GM23338 (cell line): ENCODE measurements around the gene ZNF121. TPM values are rescaled to one million over a fixed set of nuclear protein-coding genes. Genes with fewer than 3 reads are reported as not detected.

Experiments
- ATAC-seq: fragments of 200-7000 bp; cut with Tn5 transposase; 3 replicates; pipeline ENCODE4 v1.9.1; 2020
- DNase-seq: peaks from one replicate; pipeline ENCODE4 v3.0.0-alpha.2; 2015; ENCODE audit warnings: low spot score
- H2AFZ ChIP-seq: fragments of 200-600 bp; sonication (generic); 2 replicates; pipeline ENCODE4 v1.8.0; 2016; ENCODE audit warnings: antibody characterized with exemption, mild to moderate bottlenecking, moderate library complexity
- H3F3A ChIP-seq: fragments of 200-600 bp; sonication (generic); replicated peaks from 2 replicates; pipeline ENCODE4 v1.8.0; 2017; ENCODE audit warnings: antibody characterized with exemption, mixed run types, low read depth
- H3K27ac ChIP-seq: fragments of 200-600 bp; sonication (generic); 2 replicates; pipeline ENCODE4 v1.6.1; 2016; ENCODE audit warnings: low read depth
- H3K27me3 ChIP-seq: fragments of 200-600 bp; sonication (generic); 2 replicates; pipeline ENCODE4 v1.8.0; 2016; ENCODE audit warnings: mild to moderate bottlenecking, mixed run types, moderate library complexity; ENCODE audit not compliant: insufficient read depth
- H3K36me3 ChIP-seq: fragments of 200-600 bp; sonication (generic); 2 replicates; pipeline ENCODE4 v1.8.0; 2016; ENCODE audit warnings: mild to moderate bottlenecking; ENCODE audit not compliant: insufficient read depth
- H3K4me1 ChIP-seq: fragments of 200-600 bp; sonication (generic); 2 replicates; pipeline ENCODE4 v1.8.0; 2016; ENCODE audit warnings: mild to moderate bottlenecking, moderate library complexity; ENCODE audit not compliant: insufficient read depth
- H3K4me2 ChIP-seq: fragments of 200-600 bp; sonication (generic); 2 replicates; pipeline ENCODE4 v1.7.1; 2017; ENCODE audit warnings: mixed run types
- H3K4me3 ChIP-seq: fragments of 200-600 bp; sonication (generic); 2 replicates; pipeline ENCODE4 v1.6.1; 2016; ENCODE audit warnings: mixed run types
- H3K79me2 ChIP-seq: fragments of 200-600 bp; sonication (generic); replicated peaks from 2 replicates; pipeline ENCODE4 v1.8.0; 2017; ENCODE audit warnings: mild to moderate bottlenecking; ENCODE audit not compliant: insufficient read depth
- H3K9me2 ChIP-seq: fragments of 200-600 bp; sonication (generic); 2 replicates; pipeline ENCODE4 v1.8.0; 2017; ENCODE audit not compliant: insufficient read depth
- H4K20me1 ChIP-seq: fragments of 200-600 bp; sonication (generic); replicated peaks from 2 replicates; pipeline ENCODE4 v1.8.0; 2017; ENCODE audit warnings: mild to moderate bottlenecking; ENCODE audit not compliant: insufficient read depth
- H3K27ac Mint-ChIP-seq: 2 replicates; pipeline ENCODE4 v1.8.0; 2020; ENCODE audit warnings: inconsistent platforms, mild to moderate bottlenecking, moderate library complexity, mixed read lengths
- H3K27me3 Mint-ChIP-seq: 3 replicates; pipeline ENCODE4 v1.8.0; 2022; ENCODE audit warnings: low read depth, mild to moderate bottlenecking, moderate library complexity, mixed read lengths, inconsistent platforms; ENCODE audit not compliant: insufficient read depth, poor library complexity
- H3K36me3 Mint-ChIP-seq: 3 replicates; pipeline ENCODE4 v1.8.0; 2021; ENCODE audit warnings: low read depth, mild to moderate bottlenecking, inconsistent platforms, moderate library complexity, mixed read lengths
- H3K4me1 Mint-ChIP-seq: 3 replicates; pipeline ENCODE4 v1.8.0; 2020; ENCODE audit warnings: mild to moderate bottlenecking, inconsistent platforms, mixed read lengths
- H3K4me3 Mint-ChIP-seq: 3 replicates; pipeline ENCODE4 v1.8.0; 2021; ENCODE audit warnings: moderate library complexity, mild to moderate bottlenecking, inconsistent platforms, mixed read lengths
- H3K9me3 Mint-ChIP-seq: 3 replicates; pipeline ENCODE4 v1.8.0; 2020; ENCODE audit warnings: moderate library complexity, mild to moderate bottlenecking, inconsistent platforms, mixed read lengths
- CREB1 ChIP-seq: fragments of 250-450 bp; sonication (Bioruptor Pico); IDR thresholded peaks from 2 replicates; pipeline ENCODE4 v1.5.0; 2020; ENCODE audit warnings: low read depth, mild to moderate bottlenecking, moderate library complexity
- ETS1 ChIP-seq: IDR thresholded peaks from 2 replicates; pipeline ENCODE4 v1.6.1; 2016; ENCODE audit warnings: antibody characterized with exemption
- EZH2 ChIP-seq: fragments of 200-600 bp; sonication (generic); IDR thresholded peaks from one replicate; pipeline ENCODE4 v1.8.0; 2017; ENCODE audit warnings: antibody characterized with exemption, mild to moderate bottlenecking, low read depth; ENCODE audit not compliant: unreplicated experiment
- EZH2phosphoT487 ChIP-seq: fragments of 200-600 bp; sonication (generic); IDR thresholded peaks from one replicate; pipeline ENCODE4 v1.8.1; 2018; ENCODE audit warnings: antibody characterized with exemption; ENCODE audit not compliant: unreplicated experiment
- JUNB ChIP-seq: IDR thresholded peaks from one replicate; pipeline ENCODE4 v1.6.1; 2016; ENCODE audit warnings: antibody characterized with exemption; ENCODE audit not compliant: unreplicated experiment
- NANOG ChIP-seq: IDR thresholded peaks from 2 replicates; pipeline ENCODE4 v1.6.1; 2016; ENCODE audit warnings: antibody characterized with exemption, borderline replicate concordance
- POLR2AphosphoS5 ChIP-seq: IDR thresholded peaks from 2 replicates; pipeline ENCODE4 v1.6.1; 2016; ENCODE audit warnings: antibody characterized with exemption, low read depth
- STAT1 ChIP-seq: IDR thresholded peaks from one replicate; pipeline ENCODE4 v1.6.1; 2016; ENCODE audit warnings: antibody characterized with exemption; ENCODE audit not compliant: unreplicated experiment
- ZNF114 ChIP-seq: fragments of 250-450 bp; sonication (Bioruptor Pico); IDR thresholded peaks from 2 replicates; pipeline ENCODE4 v1.5.0; 2020; ENCODE audit warnings: mild to moderate bottlenecking, moderate library complexity
- ZNF331 ChIP-seq: fragments of 250-450 bp; sonication (Bioruptor Pico); IDR thresholded peaks from 2 replicates; pipeline ENCODE4 v1.5.0; 2020; ENCODE audit warnings: low read depth, mild to moderate bottlenecking, moderate library complexity
- polyA plus RNA-seq: library from polyadenylated mRNA; unstranded; fragments of >200 nt; fragmentation: Nextera tagmentation; extraction: Ambion mirVana; gene quantifications from 2 replicates; pipeline ENCODE4 v1.2.1, GENCODE V29; 2016
- total RNA-seq: library from RNA; depleted of rRNA; stranded (reverse); fragments of >200 nt; shearing (Covaris generic); gene quantifications from 2 replicates; pipeline ENCODE4 v1.2.3, GENCODE V29; 2014
- TF ChIP-seq, protein P1 (sequence below): fragments of 250-450 bp; sonication (Bioruptor Pico); IDR thresholded peaks from 2 replicates; pipeline ENCODE4 v1.5.0; 2020; ENCODE audit warnings: mild to moderate bottlenecking, moderate library complexity
- TF ChIP-seq, protein P2 (sequence below), 2 experiments: fragments of 200-600 bp in 1 of 2; sonication (generic) in 1 of 2; conservative IDR thresholded peaks; 2 replicates each; pipeline versions ENCODE4 v1.5.1 to v1.6.1; 2016 to 2017; ENCODE audit warnings: antibody characterized with exemption in 2 of 2, low read depth in 2 of 2, mild to moderate bottlenecking in 2 of 2, moderate library complexity in 1 of 2
- TF ChIP-seq, protein P3 (sequence below): IDR thresholded peaks from one replicate; pipeline ENCODE4 v1.6.1; 2018; ENCODE audit warnings: antibody characterized with exemption; ENCODE audit not compliant: unreplicated experiment

ZNF121 gene
- total and polyA plus RNA-seq, 2 experiments from 2014 or later = 50.8 to 252 TPM

DNA sequence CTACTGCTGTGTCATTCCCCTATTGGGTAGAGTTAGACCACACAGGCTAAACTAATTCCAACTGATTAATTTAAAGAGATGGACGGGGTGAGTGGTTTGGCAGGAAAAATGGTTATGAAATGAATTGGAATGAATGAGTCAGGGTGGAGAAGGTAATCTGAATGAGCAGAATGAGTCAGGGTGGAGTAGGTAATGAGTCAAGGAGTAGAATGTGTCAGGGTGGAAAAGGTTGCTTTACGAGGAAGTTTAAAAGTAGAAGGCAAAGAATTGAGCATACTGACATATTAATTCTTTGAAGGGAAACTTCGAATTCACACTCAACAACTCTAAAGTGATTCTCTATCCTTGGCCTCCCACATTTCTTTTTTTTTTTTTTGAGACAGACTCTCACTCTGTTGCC is 12.7 kb upstream of the ZNF121 start:
- ATAC-seq (no peak), DNase-seq (no peak)
- no peaks in the 10 kb centered on the region for H3F3A ChIP-seq
- Mint-ChIP-seq H3K36me3 (peaks cover 11% of the 10 kb centered on the region), H3K4me3 (no peak overlapping the region), H3K4me1 (no peaks in the 10 kb centered on the region), H3K9me3 (peaks cover 43% of the 10 kb centered on the region), H3K27ac (no peak overlapping the region), H3K27me3 (peaks cover 14% of the 10 kb centered on the region)
- no peaks in the 10 kb centered on the region for H3K36me3 ChIP-seq
- no peaks in the 10 kb centered on the region for H4K20me1 ChIP-seq
- H3K9me2 ChIP-seq = no peaks in the 10 kb centered on the region
- H3K27me3 ChIP-seq = no peaks in the 10 kb centered on the region
- no peak overlapping the region for H2AFZ ChIP-seq
- no peak overlapping the region for H3K4me2 ChIP-seq
- no peak overlapping the region for H3K27ac ChIP-seq
- TF ChIP-seq POLR2AphosphoS5 (no peak), STAT1 (no peak), ETS1 (no peak), ZNF331 (CRISPR knock-in tag) (no peak), ZNF114 (no peak), EZH2 (no peak), EZH2phosphoT487 (no peak), CREB1 (no peak), NANOG (no peak), JUNB (no peak)
- TF ChIP-seq, protein P1, sequence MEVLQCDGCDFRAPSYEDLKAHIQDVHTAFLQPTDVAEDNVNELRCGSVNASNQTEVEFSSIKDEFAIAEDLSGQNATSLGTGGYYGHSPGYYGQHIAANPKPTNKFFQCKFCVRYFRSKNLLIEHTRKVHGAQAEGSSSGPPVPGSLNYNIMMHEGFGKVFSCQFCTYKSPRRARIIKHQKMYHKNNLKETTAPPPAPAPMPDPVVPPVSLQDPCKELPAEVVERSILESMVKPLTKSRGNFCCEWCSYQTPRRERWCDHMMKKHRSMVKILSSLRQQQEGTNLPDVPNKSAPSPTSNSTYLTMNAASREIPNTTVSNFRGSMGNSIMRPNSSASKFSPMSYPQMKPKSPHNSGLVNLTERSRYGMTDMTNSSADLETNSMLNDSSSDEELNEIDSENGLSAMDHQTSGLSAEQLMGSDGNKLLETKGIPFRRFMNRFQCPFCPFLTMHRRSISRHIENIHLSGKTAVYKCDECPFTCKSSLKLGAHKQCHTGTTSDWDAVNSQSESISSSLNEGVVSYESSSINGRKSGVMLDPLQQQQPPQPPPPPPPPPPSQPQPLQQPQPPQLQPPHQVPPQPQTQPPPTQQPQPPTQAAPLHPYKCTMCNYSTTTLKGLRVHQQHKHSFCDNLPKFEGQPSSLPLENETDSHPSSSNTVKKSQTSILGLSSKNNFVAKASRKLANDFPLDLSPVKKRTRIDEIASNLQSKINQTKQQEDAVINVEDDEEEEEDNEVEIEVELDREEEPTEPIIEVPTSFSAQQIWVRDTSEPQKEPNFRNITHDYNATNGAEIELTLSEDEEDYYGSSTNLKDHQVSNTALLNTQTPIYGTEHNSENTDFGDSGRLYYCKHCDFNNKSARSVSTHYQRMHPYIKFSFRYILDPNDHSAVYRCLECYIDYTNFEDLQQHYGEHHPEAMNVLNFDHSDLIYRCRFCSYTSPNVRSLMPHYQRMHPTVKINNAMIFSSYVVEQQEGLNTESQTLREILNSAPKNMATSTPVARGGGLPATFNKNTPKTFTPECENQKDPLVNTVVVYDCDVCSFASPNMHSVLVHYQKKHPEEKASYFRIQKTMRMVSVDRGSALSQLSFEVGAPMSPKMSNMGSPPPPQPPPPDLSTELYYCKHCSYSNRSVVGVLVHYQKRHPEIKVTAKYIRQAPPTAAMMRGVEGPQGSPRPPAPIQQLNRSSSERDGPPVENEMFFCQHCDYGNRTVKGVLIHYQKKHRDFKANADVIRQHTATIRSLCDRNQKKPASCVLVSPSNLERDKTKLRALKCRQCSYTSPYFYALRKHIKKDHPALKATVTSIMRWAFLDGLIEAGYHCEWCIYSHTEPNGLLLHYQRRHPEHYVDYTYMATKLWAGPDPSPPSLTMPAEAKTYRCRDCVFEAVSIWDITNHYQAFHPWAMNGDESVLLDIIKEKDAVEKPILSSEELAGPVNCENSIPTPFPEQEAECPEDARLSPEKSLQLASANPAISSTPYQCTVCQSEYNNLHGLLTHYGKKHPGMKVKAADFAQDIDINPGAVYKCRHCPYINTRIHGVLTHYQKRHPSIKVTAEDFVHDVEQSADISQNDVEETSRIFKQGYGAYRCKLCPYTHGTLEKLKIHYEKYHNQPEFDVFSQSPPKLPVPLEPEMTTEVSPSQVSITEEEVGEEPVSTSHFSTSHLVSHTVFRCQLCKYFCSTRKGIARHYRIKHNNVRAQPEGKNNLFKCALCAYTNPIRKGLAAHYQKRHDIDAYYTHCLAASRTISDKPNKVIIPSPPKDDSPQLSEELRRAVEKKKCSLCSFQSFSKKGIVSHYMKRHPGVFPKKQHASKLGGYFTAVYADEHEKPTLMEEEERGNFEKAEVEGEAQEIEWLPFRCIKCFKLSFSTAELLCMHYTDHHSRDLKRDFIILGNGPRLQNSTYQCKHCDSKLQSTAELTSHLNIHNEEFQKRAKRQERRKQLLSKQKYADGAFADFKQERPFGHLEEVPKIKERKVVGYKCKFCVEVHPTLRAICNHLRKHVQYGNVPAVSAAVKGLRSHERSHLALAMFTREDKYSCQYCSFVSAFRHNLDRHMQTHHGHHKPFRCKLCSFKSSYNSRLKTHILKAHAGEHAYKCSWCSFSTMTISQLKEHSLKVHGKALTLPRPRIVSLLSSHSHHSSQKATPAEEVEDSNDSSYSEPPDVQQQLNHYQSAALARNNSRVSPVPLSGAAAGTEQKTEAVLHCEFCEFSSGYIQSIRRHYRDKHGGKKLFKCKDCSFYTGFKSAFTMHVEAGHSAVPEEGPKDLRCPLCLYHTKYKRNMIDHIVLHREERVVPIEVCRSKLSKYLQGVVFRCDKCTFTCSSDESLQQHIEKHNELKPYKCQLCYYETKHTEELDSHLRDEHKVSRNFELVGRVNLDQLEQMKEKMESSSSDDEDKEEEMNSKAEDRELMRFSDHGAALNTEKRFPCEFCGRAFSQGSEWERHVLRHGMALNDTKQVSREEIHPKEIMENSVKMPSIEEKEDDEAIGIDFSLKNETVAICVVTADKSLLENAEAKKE (CRISPR knock-in tag) = no peak
- TF ChIP-seq, protein P2, sequence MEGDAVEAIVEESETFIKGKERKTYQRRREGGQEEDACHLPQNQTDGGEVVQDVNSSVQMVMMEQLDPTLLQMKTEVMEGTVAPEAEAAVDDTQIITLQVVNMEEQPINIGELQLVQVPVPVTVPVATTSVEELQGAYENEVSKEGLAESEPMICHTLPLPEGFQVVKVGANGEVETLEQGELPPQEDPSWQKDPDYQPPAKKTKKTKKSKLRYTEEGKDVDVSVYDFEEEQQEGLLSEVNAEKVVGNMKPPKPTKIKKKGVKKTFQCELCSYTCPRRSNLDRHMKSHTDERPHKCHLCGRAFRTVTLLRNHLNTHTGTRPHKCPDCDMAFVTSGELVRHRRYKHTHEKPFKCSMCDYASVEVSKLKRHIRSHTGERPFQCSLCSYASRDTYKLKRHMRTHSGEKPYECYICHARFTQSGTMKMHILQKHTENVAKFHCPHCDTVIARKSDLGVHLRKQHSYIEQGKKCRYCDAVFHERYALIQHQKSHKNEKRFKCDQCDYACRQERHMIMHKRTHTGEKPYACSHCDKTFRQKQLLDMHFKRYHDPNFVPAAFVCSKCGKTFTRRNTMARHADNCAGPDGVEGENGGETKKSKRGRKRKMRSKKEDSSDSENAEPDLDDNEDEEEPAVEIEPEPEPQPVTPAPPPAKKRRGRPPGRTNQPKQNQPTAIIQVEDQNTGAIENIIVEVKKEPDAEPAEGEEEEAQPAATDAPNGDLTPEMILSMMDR (conservative IDR thresholded peaks at IDR 0.05; ENCODE audit: low read depth in 2 of 2) = no peak
- TF ChIP-seq, protein P3, sequence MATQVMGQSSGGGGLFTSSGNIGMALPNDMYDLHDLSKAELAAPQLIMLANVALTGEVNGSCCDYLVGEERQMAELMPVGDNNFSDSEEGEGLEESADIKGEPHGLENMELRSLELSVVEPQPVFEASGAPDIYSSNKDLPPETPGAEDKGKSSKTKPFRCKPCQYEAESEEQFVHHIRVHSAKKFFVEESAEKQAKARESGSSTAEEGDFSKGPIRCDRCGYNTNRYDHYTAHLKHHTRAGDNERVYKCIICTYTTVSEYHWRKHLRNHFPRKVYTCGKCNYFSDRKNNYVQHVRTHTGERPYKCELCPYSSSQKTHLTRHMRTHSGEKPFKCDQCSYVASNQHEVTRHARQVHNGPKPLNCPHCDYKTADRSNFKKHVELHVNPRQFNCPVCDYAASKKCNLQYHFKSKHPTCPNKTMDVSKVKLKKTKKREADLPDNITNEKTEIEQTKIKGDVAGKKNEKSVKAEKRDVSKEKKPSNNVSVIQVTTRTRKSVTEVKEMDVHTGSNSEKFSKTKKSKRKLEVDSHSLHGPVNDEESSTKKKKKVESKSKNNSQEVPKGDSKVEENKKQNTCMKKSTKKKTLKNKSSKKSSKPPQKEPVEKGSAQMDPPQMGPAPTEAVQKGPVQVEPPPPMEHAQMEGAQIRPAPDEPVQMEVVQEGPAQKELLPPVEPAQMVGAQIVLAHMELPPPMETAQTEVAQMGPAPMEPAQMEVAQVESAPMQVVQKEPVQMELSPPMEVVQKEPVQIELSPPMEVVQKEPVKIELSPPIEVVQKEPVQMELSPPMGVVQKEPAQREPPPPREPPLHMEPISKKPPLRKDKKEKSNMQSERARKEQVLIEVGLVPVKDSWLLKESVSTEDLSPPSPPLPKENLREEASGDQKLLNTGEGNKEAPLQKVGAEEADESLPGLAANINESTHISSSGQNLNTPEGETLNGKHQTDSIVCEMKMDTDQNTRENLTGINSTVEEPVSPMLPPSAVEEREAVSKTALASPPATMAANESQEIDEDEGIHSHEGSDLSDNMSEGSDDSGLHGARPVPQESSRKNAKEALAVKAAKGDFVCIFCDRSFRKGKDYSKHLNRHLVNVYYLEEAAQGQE = no peak
- no peak overlapping the region for H3K4me3 ChIP-seq
- H3K4me1 ChIP-seq = no peaks in the 10 kb centered on the region
- H3K79me2 ChIP-seq = no peaks in the 10 kb centered on the region
